A549 (cell line): ENCODE data around the gene NFIA.

Experiments used
- CBX8 ChIP-seq: fragments of 200-600 bp; sonication (generic); IDR thresholded peaks from 2 replicates; pipeline ENCODE4 v1.6.1; 2016
- CEBPB ChIP-seq, 2 experiments: fragments of >200 bp in 1 of 2; sonication (Bioruptor Twin) in 1 of 2; formaldehyde crosslinking in 1 of 2; IDR thresholded peaks; 2 replicates each; pipeline ENCODE4 v1.6.1; 2012 to 2016
- EHMT2 ChIP-seq: fragments of 200-600 bp; sonication (generic); IDR thresholded peaks from 2 replicates; pipeline ENCODE4 v1.6.1; 2016; ENCODE audit warnings: antibody characterized with exemption, low read depth, mild to moderate bottlenecking, moderate library complexity
- EP300 ChIP-seq, 2 experiments: fragments of >200 bp; sonication (Bioruptor Twin); formaldehyde crosslinking; IDR thresholded peaks; 2 replicates in 1 of 2; 3 replicates in 1 of 2; pipeline ENCODE4 v1.6.1; 2016 to 2017
- FOSL2 ChIP-seq, 2 experiments: fragments of 450-650 bp in 1 of 2; fragments of >200 bp in 1 of 2; sonication (Bioruptor Twin) in 1 of 2; formaldehyde crosslinking; IDR thresholded peaks; 2 replicates each; pipeline versions ENCODE4 v1.5.0 to v1.6.1; 2016 to 2020; ENCODE audit warnings: mild to moderate bottlenecking in 1 of 2, moderate library complexity in 1 of 2
- HOXA7 ChIP-seq: fragments of 250-450 bp; sonication (Bioruptor Pico); IDR thresholded peaks from 2 replicates; pipeline ENCODE4 v1.5.0; 2020; ENCODE audit warnings: mild to moderate bottlenecking, moderate library complexity
- MAZ ChIP-seq: fragments of 150-350 bp; IDR thresholded peaks from 2 replicates; pipeline ENCODE4 v1.6.1; 2014; ENCODE audit warnings: antibody characterized with exemption, low read depth, low read length, borderline replicate concordance
- POLR2A ChIP-seq: IDR thresholded peaks from 2 replicates; pipeline ENCODE4 v1.6.1; 2012; ENCODE audit warnings: mild to moderate bottlenecking, low read length
- POLR2AphosphoS2 ChIP-seq: conservative IDR thresholded peaks from 2 replicates; pipeline ENCODE4 v1.6.1; 2012; ENCODE audit warnings: low read length, improper control_type of control experiment, inconsistent platforms
- RFX5 ChIP-seq: fragments of 450-650 bp; IDR thresholded peaks from 2 replicates; pipeline ENCODE4 v1.7.1; 2014; ENCODE audit warnings: antibody characterized with exemption, mild to moderate bottlenecking, moderate library complexity
- ZC3H11A ChIP-seq: fragments of 450-650 bp; IDR thresholded peaks from 2 replicates; pipeline ENCODE4 v1.6.1; 2014; ENCODE audit warnings: antibody characterized with exemption, mild to moderate bottlenecking
- ZNF302 ChIP-seq: fragments of 250-450 bp; sonication (Bioruptor Pico); IDR thresholded peaks from 2 replicates; pipeline ENCODE4 v1.9.0; 2021; ENCODE audit warnings: inconsistent platforms, mild to moderate bottlenecking, moderate library complexity
- TF ChIP-seq, protein P1 (sequence below): fragments of >200 bp; sonication (Bioruptor Twin); formaldehyde crosslinking; IDR thresholded peaks from 3 replicates; pipeline ENCODE4 v1.5.1; 2016
- TF ChIP-seq, protein P2 (sequence below): fragments of 200-600 bp; sonication (generic); IDR thresholded peaks from 2 replicates; pipeline ENCODE4 v1.6.1; 2016; ENCODE audit warnings: antibody characterized with exemption, mild to moderate bottlenecking, moderate library complexity

DNA sequence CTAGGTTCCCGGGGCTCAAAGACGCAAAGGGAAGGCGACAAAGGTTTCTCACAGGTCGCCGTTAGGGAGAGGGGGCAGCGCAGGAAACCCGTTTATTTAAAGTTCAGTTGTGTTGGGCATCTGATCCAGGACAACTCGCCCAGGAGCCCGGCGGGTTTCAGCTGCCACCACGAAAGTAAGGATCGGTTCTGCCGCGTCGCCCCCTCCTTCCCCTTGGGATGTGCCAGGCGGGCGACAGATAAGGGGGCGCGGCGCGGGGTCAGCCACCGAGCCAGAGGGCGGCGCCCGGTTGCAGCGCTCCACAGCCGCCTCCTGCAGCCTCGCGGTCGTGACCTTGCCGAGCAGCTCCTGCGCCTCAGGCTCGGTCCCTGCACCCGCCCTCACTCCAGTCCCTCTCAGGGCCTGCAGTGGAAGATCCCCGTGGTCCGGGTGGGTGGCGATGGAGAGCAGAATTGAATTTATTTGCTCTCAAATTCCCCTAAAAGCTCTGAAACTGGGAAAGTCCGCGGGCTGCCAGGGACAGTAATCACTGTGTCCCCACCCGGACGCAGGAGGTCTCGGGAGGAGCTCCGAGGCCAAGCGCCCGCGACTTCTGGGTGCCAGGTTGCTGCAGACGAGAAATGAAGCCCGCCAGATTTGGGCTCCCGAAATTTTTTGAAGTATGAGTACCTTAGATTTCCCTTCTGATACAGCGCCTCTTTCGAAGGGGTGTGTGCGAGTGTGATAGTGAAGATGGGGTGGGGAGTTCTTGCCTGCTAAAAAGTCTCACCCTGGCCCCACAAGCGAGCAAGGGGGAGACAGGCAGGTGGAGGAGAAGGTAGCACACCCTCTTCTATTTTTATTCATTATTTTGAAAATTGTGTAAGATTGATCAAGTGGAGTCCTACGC is 28.4 kb upstream of the NFIA start:
- TF ChIP-seq POLR2A = no peak
- TF ChIP-seq, protein P1, sequence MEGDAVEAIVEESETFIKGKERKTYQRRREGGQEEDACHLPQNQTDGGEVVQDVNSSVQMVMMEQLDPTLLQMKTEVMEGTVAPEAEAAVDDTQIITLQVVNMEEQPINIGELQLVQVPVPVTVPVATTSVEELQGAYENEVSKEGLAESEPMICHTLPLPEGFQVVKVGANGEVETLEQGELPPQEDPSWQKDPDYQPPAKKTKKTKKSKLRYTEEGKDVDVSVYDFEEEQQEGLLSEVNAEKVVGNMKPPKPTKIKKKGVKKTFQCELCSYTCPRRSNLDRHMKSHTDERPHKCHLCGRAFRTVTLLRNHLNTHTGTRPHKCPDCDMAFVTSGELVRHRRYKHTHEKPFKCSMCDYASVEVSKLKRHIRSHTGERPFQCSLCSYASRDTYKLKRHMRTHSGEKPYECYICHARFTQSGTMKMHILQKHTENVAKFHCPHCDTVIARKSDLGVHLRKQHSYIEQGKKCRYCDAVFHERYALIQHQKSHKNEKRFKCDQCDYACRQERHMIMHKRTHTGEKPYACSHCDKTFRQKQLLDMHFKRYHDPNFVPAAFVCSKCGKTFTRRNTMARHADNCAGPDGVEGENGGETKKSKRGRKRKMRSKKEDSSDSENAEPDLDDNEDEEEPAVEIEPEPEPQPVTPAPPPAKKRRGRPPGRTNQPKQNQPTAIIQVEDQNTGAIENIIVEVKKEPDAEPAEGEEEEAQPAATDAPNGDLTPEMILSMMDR = no peak
- no peak for TF ChIP-seq EP300 (IDR thresholded peaks at IDR 0.05)
- TF ChIP-seq FOSL2 (IDR thresholded peaks at IDR 0.05) = no peak
- TF ChIP-seq FOSL2 (CRISPR knock-in tag; IDR thresholded peaks at IDR 0.05) = no peak
- no peak for TF ChIP-seq RFX5
- TF ChIP-seq ZC3H11A = no peak
- no peak for TF ChIP-seq CBX8
- TF ChIP-seq ZNF302 (CRISPR knock-in tag) = no peak
- no peak for TF ChIP-seq POLR2AphosphoS2
- TF ChIP-seq MAZ = no peak
- TF ChIP-seq, protein P2, sequence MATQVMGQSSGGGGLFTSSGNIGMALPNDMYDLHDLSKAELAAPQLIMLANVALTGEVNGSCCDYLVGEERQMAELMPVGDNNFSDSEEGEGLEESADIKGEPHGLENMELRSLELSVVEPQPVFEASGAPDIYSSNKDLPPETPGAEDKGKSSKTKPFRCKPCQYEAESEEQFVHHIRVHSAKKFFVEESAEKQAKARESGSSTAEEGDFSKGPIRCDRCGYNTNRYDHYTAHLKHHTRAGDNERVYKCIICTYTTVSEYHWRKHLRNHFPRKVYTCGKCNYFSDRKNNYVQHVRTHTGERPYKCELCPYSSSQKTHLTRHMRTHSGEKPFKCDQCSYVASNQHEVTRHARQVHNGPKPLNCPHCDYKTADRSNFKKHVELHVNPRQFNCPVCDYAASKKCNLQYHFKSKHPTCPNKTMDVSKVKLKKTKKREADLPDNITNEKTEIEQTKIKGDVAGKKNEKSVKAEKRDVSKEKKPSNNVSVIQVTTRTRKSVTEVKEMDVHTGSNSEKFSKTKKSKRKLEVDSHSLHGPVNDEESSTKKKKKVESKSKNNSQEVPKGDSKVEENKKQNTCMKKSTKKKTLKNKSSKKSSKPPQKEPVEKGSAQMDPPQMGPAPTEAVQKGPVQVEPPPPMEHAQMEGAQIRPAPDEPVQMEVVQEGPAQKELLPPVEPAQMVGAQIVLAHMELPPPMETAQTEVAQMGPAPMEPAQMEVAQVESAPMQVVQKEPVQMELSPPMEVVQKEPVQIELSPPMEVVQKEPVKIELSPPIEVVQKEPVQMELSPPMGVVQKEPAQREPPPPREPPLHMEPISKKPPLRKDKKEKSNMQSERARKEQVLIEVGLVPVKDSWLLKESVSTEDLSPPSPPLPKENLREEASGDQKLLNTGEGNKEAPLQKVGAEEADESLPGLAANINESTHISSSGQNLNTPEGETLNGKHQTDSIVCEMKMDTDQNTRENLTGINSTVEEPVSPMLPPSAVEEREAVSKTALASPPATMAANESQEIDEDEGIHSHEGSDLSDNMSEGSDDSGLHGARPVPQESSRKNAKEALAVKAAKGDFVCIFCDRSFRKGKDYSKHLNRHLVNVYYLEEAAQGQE = no peak
- no peak for TF ChIP-seq HOXA7 (CRISPR knock-in tag)
- TF ChIP-seq EHMT2 = no peak
- TF ChIP-seq CEBPB (IDR thresholded peaks at IDR 0.05) = no peak
